ENCODE measurements around the gene PRSS16. TPM values are rescaled to one million over a fixed set of nuclear protein-coding genes. Genes with fewer than 3 reads are reported as not detected.

The PRSS16 gene
- 3.2 to 3.5 TPM (median 3.5 TPM) in 5 replicates for total RNA-seq (2022; extraction: Qiagen RNA extraction)

DNA sequence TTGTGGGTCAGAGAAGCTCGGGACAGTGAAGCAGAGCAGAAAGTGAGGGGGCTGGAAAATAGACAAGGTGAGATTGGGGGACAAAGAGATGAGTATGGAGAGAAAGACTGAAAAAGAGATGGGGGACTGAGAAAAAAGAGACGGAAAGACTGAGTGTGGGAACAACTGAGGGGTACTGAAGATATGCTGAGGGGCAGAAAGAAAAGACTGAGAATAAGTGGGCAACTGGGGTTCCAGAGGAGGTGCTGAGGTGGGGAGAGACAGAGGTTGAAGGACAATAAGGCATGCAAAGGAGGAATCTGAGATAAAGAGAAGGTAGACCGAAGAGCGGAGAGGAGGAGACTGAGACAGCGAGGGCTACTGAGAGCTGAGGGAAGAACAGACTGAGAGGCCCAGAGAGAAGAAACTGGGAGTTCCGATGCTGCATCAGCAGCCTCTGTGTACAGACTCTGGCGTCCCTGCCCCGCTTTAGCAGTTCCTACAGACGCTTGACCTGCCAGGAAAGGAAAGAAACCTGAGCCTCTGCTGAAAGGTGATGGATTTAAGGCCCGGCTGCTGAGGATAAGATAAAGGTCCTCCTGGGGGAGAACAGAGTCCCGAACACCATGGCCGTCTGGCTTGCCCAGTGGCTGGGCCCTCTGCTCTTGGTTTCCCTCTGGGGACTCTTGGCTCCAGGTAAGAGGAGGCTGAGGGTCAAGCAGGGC is at the start of gene PRSS16:
Gene PRSS16, plus strand, starts transcription at position 569 of the 704 bp plus-strand sequence. Its CDS starts 37 bp downstream, at position 606.

Other genes with a start within 250 kb of the PRSS16 start
- not detected in 5 replicates for gene POM121L2, start 64.6 kb downstream of the PRSS16 start, total RNA-seq (2022; extraction: Qiagen RNA extraction)
- 0.11 to 0.34 TPM (median 0.23 TPM) in 5 replicates for gene ZNF391, start 141.1 kb downstream of the PRSS16 start, total RNA-seq (2022; extraction: Qiagen RNA extraction)
- 2.2 to 3.4 TPM (median 2.6 TPM) in 5 replicates for gene ZNF184, start 225.4 kb downstream of the PRSS16 start, total RNA-seq (2022; extraction: Qiagen RNA extraction)